A549 (cell line): ENCODE measurements around the gene ARID5B.

Experiments
- CHD2 ChIP-seq: fragments of 150-350 bp; IDR thresholded peaks from 2 replicates; pipeline ENCODE4 v1.6.1; 2014; ENCODE audit warnings: low read length; ENCODE audit not compliant: partially characterized antibody
- CTCF ChIP-seq: fragments of >200 bp; sonication (Bioruptor Twin); formaldehyde crosslinking; IDR thresholded peaks from 3 replicates; pipeline ENCODE4 v1.5.1; 2016
- E2F6 ChIP-seq: IDR thresholded peaks from 2 replicates; pipeline ENCODE4 v1.6.1; 2012; ENCODE audit warnings: low read depth, borderline replicate concordance
- EP300 ChIP-seq, 2 experiments: fragments of >200 bp; sonication (Bioruptor Twin); formaldehyde crosslinking; IDR thresholded peaks; 2 replicates in 1 of 2; 3 replicates in 1 of 2; pipeline ENCODE4 v1.6.1; 2016 to 2017
- FOSL2 ChIP-seq, 2 experiments: fragments of 450-650 bp in 1 of 2; fragments of >200 bp in 1 of 2; sonication (Bioruptor Twin) in 1 of 2; formaldehyde crosslinking; IDR thresholded peaks; 2 replicates each; pipeline versions ENCODE4 v1.5.0 to v1.6.1; 2016 to 2020; ENCODE audit warnings: mild to moderate bottlenecking in 1 of 2, moderate library complexity in 1 of 2
- HMGXB4 ChIP-seq: fragments of 250-450 bp; sonication (Bioruptor Pico); IDR thresholded peaks from 2 replicates; pipeline ENCODE4 v1.5.0; 2021; ENCODE audit warnings: mild to moderate bottlenecking, moderate library complexity, borderline replicate concordance
- JUN ChIP-seq, 2 experiments: fragments of >200 bp; sonication (Bioruptor Twin); formaldehyde crosslinking; IDR thresholded peaks; 2 replicates in 1 of 2; 3 replicates in 1 of 2; pipeline ENCODE4 v1.6.1; 2016 to 2017
- MAFK ChIP-seq: fragments of 450-650 bp; IDR thresholded peaks from 2 replicates; pipeline ENCODE4 v1.6.1; 2014; ENCODE audit not compliant: partially characterized antibody
- MAX ChIP-seq: IDR thresholded peaks from 2 replicates; pipeline ENCODE4 v1.6.1; 2012
- MYC ChIP-seq: IDR thresholded peaks from 2 replicates; pipeline ENCODE4 v1.6.1; 2012; ENCODE audit warnings: mild to moderate bottlenecking, inconsistent platforms, low read length, improper control_type of control experiment, borderline replicate concordance
- PHF8 ChIP-seq: fragments of 200-600 bp; sonication (generic); IDR thresholded peaks from 2 replicates; pipeline ENCODE4 v1.6.1; 2016; ENCODE audit warnings: low read depth, mild to moderate bottlenecking, antibody characterized with exemption, moderate library complexity, borderline replicate concordance
- POLR2A ChIP-seq: IDR thresholded peaks from 2 replicates; pipeline ENCODE4 v1.6.1; 2012; ENCODE audit warnings: mild to moderate bottlenecking, low read length
- TP53 ChIP-seq: fragments of 250-450 bp; sonication (Bioruptor Pico); IDR thresholded peaks from 2 replicates; pipeline ENCODE4 v1.5.0; 2021; ENCODE audit warnings: mild to moderate bottlenecking, moderate library complexity

- TF ChIP-seq POLR2A (no peak), E2F6 (no peak), MAFK (no peak), CTCF (no peak), PHF8 (no peak), JUN (IDR thresholded peaks at IDR 0.05) (no peak), TP53 (CRISPR knock-in tag) (no peak), FOSL2 (IDR thresholded peaks at IDR 0.05) (no peak), FOSL2 (CRISPR knock-in tag; IDR thresholded peaks at IDR 0.05) (no peak), MAX (no peak), CHD2 (no peak), EP300 (IDR thresholded peaks at IDR 0.05) (no peak), HMGXB4 (CRISPR knock-in tag) (no peak), MYC (no peak)
Observed at GRCh38 chr10:61899663-61899996, 1.9 kb upstream of the ARID5B start.
